GM23338 (cell line): ENCODE measurements around the gene GNA12. TPM values are rescaled to one million over a fixed set of nuclear protein-coding genes. Genes with fewer than 3 reads are reported as not detected.
A peak's percentile ranks its signal among the peaks of the same experiment; 100 is the strongest.

Experiments
- ATAC-seq: fragments of 200-7000 bp; cut with Tn5 transposase; 3 replicates; pipeline ENCODE4 v1.9.1; 2020
- DNase-seq: peaks from one replicate; pipeline ENCODE4 v3.0.0-alpha.2; 2015; ENCODE audit warnings: low spot score
- H2AFZ ChIP-seq: fragments of 200-600 bp; sonication (generic); 2 replicates; pipeline ENCODE4 v1.8.0; 2016; ENCODE audit warnings: antibody characterized with exemption, mild to moderate bottlenecking, moderate library complexity
- H3F3A ChIP-seq: fragments of 200-600 bp; sonication (generic); replicated peaks from 2 replicates; pipeline ENCODE4 v1.8.0; 2017; ENCODE audit warnings: antibody characterized with exemption, mixed run types, low read depth
- H3K27ac ChIP-seq: fragments of 200-600 bp; sonication (generic); 2 replicates; pipeline ENCODE4 v1.6.1; 2016; ENCODE audit warnings: low read depth
- H3K27me3 ChIP-seq: fragments of 200-600 bp; sonication (generic); 2 replicates; pipeline ENCODE4 v1.8.0; 2016; ENCODE audit warnings: mild to moderate bottlenecking, mixed run types, moderate library complexity; ENCODE audit not compliant: insufficient read depth
- H3K36me3 ChIP-seq: fragments of 200-600 bp; sonication (generic); 2 replicates; pipeline ENCODE4 v1.8.0; 2016; ENCODE audit warnings: mild to moderate bottlenecking; ENCODE audit not compliant: insufficient read depth
- H3K4me1 ChIP-seq: fragments of 200-600 bp; sonication (generic); 2 replicates; pipeline ENCODE4 v1.8.0; 2016; ENCODE audit warnings: mild to moderate bottlenecking, moderate library complexity; ENCODE audit not compliant: insufficient read depth
- H3K4me2 ChIP-seq: fragments of 200-600 bp; sonication (generic); 2 replicates; pipeline ENCODE4 v1.7.1; 2017; ENCODE audit warnings: mixed run types
- H3K4me3 ChIP-seq: fragments of 200-600 bp; sonication (generic); 2 replicates; pipeline ENCODE4 v1.6.1; 2016; ENCODE audit warnings: mixed run types
- H3K79me2 ChIP-seq: fragments of 200-600 bp; sonication (generic); replicated peaks from 2 replicates; pipeline ENCODE4 v1.8.0; 2017; ENCODE audit warnings: mild to moderate bottlenecking; ENCODE audit not compliant: insufficient read depth
- H3K9me2 ChIP-seq: fragments of 200-600 bp; sonication (generic); 2 replicates; pipeline ENCODE4 v1.8.0; 2017; ENCODE audit not compliant: insufficient read depth
- H4K20me1 ChIP-seq: fragments of 200-600 bp; sonication (generic); replicated peaks from 2 replicates; pipeline ENCODE4 v1.8.0; 2017; ENCODE audit warnings: mild to moderate bottlenecking; ENCODE audit not compliant: insufficient read depth
- H3K27ac Mint-ChIP-seq: 2 replicates; pipeline ENCODE4 v1.8.0; 2020; ENCODE audit warnings: inconsistent platforms, mild to moderate bottlenecking, moderate library complexity, mixed read lengths
- H3K27me3 Mint-ChIP-seq: 3 replicates; pipeline ENCODE4 v1.8.0; 2022; ENCODE audit warnings: low read depth, mild to moderate bottlenecking, moderate library complexity, mixed read lengths, inconsistent platforms; ENCODE audit not compliant: insufficient read depth, poor library complexity
- H3K36me3 Mint-ChIP-seq: 3 replicates; pipeline ENCODE4 v1.8.0; 2021; ENCODE audit warnings: low read depth, mild to moderate bottlenecking, inconsistent platforms, moderate library complexity, mixed read lengths
- H3K4me1 Mint-ChIP-seq: 3 replicates; pipeline ENCODE4 v1.8.0; 2020; ENCODE audit warnings: mild to moderate bottlenecking, inconsistent platforms, mixed read lengths
- H3K4me3 Mint-ChIP-seq: 3 replicates; pipeline ENCODE4 v1.8.0; 2021; ENCODE audit warnings: moderate library complexity, mild to moderate bottlenecking, inconsistent platforms, mixed read lengths
- H3K9me3 Mint-ChIP-seq: 3 replicates; pipeline ENCODE4 v1.8.0; 2020; ENCODE audit warnings: moderate library complexity, mild to moderate bottlenecking, inconsistent platforms, mixed read lengths
- CREB1 ChIP-seq: fragments of 250-450 bp; sonication (Bioruptor Pico); IDR thresholded peaks from 2 replicates; pipeline ENCODE4 v1.5.0; 2020; ENCODE audit warnings: low read depth, mild to moderate bottlenecking, moderate library complexity
- EZH2 ChIP-seq: fragments of 200-600 bp; sonication (generic); IDR thresholded peaks from one replicate; pipeline ENCODE4 v1.8.0; 2017; ENCODE audit warnings: antibody characterized with exemption, mild to moderate bottlenecking, low read depth; ENCODE audit not compliant: unreplicated experiment
- EZH2phosphoT487 ChIP-seq: fragments of 200-600 bp; sonication (generic); IDR thresholded peaks from one replicate; pipeline ENCODE4 v1.8.1; 2018; ENCODE audit warnings: antibody characterized with exemption; ENCODE audit not compliant: unreplicated experiment
- JUNB ChIP-seq: IDR thresholded peaks from one replicate; pipeline ENCODE4 v1.6.1; 2016; ENCODE audit warnings: antibody characterized with exemption; ENCODE audit not compliant: unreplicated experiment
- NANOG ChIP-seq: IDR thresholded peaks from 2 replicates; pipeline ENCODE4 v1.6.1; 2016; ENCODE audit warnings: antibody characterized with exemption, borderline replicate concordance
- POLR2AphosphoS5 ChIP-seq: IDR thresholded peaks from 2 replicates; pipeline ENCODE4 v1.6.1; 2016; ENCODE audit warnings: antibody characterized with exemption, low read depth
- STAT1 ChIP-seq: IDR thresholded peaks from one replicate; pipeline ENCODE4 v1.6.1; 2016; ENCODE audit warnings: antibody characterized with exemption; ENCODE audit not compliant: unreplicated experiment
- ZNF114 ChIP-seq: fragments of 250-450 bp; sonication (Bioruptor Pico); IDR thresholded peaks from 2 replicates; pipeline ENCODE4 v1.5.0; 2020; ENCODE audit warnings: mild to moderate bottlenecking, moderate library complexity
- ZNF331 ChIP-seq: fragments of 250-450 bp; sonication (Bioruptor Pico); IDR thresholded peaks from 2 replicates; pipeline ENCODE4 v1.5.0; 2020; ENCODE audit warnings: low read depth, mild to moderate bottlenecking, moderate library complexity
- ZNF462 ChIP-seq: fragments of 250-450 bp; sonication (Bioruptor Pico); IDR thresholded peaks from 2 replicates; pipeline ENCODE4 v1.5.0; 2020; ENCODE audit warnings: mild to moderate bottlenecking, moderate library complexity
- polyA plus RNA-seq: library from polyadenylated mRNA; unstranded; fragments of >200 nt; fragmentation: Nextera tagmentation; extraction: Ambion mirVana; gene quantifications from 2 replicates; pipeline ENCODE4 v1.2.1, GENCODE V29; 2016
- total RNA-seq: library from RNA; depleted of rRNA; stranded (reverse); fragments of >200 nt; shearing (Covaris generic); gene quantifications from 2 replicates; pipeline ENCODE4 v1.2.3, GENCODE V29; 2014
- TF ChIP-seq, protein P1 (sequence below): IDR thresholded peaks from 2 replicates; pipeline ENCODE4 v1.6.1; 2016; ENCODE audit warnings: antibody characterized with exemption
- TF ChIP-seq, protein P2 (sequence below): IDR thresholded peaks from one replicate; pipeline ENCODE4 v1.6.1; 2018; ENCODE audit warnings: antibody characterized with exemption; ENCODE audit not compliant: unreplicated experiment
- TF ChIP-seq, protein P3 (sequence below), 2 experiments: fragments of 200-600 bp in 1 of 2; sonication (generic) in 1 of 2; conservative IDR thresholded peaks; 2 replicates each; pipeline versions ENCODE4 v1.5.1 to v1.6.1; 2016 to 2017; ENCODE audit warnings: antibody characterized with exemption in 2 of 2, low read depth in 2 of 2, mild to moderate bottlenecking in 2 of 2, moderate library complexity in 1 of 2

Gene GNA12
- total and polyA plus RNA-seq, 2 experiments from 2014 or later = 24.0 to 87.7 TPM

DNA sequence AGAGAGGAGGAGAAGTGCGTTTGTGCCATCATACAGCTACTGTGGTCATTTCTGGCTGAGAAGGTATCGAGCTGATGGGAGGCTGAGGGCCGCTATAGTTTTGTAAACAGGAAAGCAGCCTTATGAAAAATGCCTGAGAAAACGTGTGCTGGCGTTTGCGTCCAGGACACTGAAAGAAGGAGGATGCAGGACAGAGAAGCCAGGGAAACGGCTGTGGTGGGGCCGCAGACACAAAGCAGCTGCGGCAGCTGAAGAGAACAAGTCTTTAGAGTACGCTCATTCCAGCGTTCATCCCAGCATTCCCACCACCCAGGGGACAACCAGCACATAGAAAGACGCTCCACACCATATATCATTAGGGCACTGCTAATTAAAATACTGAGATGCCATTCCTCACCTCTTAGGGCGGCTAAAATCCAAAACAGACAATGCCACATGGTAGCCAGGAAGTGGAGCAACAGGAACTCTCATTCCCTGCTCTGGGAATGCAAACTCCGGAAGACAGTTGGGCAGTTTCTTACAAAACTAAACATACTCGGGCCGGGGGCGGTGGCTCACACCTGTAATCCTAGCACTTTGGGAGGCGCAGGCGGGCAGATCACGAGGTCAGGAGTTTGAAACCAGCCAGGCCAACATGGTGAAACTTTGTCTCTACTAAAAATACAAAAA is 18.4 kb downstream of the GNA12 start:
- H3K27me3 Mint-ChIP-seq = peaks cover 18% of the 10 kb centered on the region
- no peaks in the 10 kb centered on the region for H3K36me3 ChIP-seq
- DNase-seq (peak; percentile 58), ATAC-seq (no peak)
- H3K4me3 Mint-ChIP-seq = peak overlapping the region; percentile 60
- H3K27me3 ChIP-seq = no peaks in the 10 kb centered on the region
- H3K9me2 ChIP-seq = no peaks in the 10 kb centered on the region
- peaks cover 3% of the 10 kb centered on the region; the same call in 2 of the 3 replicates for H3K9me3 Mint-ChIP-seq
- TF ChIP-seq ZNF331 (no peak), JUNB (no peak), CREB1 (CRISPR knock-in tag) (no peak), NANOG (no peak), POLR2AphosphoS5 (no peak), STAT1 (no peak), EZH2phosphoT487 (no peak), ZNF114 (no peak), ZNF462 (CRISPR knock-in tag) (no peak), EZH2 (no peak)
- TF ChIP-seq, protein P1, sequence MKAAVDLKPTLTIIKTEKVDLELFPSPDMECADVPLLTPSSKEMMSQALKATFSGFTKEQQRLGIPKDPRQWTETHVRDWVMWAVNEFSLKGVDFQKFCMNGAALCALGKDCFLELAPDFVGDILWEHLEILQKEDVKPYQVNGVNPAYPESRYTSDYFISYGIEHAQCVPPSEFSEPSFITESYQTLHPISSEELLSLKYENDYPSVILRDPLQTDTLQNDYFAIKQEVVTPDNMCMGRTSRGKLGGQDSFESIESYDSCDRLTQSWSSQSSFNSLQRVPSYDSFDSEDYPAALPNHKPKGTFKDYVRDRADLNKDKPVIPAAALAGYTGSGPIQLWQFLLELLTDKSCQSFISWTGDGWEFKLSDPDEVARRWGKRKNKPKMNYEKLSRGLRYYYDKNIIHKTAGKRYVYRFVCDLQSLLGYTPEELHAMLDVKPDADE = no peak
- TF ChIP-seq, protein P2, sequence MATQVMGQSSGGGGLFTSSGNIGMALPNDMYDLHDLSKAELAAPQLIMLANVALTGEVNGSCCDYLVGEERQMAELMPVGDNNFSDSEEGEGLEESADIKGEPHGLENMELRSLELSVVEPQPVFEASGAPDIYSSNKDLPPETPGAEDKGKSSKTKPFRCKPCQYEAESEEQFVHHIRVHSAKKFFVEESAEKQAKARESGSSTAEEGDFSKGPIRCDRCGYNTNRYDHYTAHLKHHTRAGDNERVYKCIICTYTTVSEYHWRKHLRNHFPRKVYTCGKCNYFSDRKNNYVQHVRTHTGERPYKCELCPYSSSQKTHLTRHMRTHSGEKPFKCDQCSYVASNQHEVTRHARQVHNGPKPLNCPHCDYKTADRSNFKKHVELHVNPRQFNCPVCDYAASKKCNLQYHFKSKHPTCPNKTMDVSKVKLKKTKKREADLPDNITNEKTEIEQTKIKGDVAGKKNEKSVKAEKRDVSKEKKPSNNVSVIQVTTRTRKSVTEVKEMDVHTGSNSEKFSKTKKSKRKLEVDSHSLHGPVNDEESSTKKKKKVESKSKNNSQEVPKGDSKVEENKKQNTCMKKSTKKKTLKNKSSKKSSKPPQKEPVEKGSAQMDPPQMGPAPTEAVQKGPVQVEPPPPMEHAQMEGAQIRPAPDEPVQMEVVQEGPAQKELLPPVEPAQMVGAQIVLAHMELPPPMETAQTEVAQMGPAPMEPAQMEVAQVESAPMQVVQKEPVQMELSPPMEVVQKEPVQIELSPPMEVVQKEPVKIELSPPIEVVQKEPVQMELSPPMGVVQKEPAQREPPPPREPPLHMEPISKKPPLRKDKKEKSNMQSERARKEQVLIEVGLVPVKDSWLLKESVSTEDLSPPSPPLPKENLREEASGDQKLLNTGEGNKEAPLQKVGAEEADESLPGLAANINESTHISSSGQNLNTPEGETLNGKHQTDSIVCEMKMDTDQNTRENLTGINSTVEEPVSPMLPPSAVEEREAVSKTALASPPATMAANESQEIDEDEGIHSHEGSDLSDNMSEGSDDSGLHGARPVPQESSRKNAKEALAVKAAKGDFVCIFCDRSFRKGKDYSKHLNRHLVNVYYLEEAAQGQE = no peak
- TF ChIP-seq, protein P3, sequence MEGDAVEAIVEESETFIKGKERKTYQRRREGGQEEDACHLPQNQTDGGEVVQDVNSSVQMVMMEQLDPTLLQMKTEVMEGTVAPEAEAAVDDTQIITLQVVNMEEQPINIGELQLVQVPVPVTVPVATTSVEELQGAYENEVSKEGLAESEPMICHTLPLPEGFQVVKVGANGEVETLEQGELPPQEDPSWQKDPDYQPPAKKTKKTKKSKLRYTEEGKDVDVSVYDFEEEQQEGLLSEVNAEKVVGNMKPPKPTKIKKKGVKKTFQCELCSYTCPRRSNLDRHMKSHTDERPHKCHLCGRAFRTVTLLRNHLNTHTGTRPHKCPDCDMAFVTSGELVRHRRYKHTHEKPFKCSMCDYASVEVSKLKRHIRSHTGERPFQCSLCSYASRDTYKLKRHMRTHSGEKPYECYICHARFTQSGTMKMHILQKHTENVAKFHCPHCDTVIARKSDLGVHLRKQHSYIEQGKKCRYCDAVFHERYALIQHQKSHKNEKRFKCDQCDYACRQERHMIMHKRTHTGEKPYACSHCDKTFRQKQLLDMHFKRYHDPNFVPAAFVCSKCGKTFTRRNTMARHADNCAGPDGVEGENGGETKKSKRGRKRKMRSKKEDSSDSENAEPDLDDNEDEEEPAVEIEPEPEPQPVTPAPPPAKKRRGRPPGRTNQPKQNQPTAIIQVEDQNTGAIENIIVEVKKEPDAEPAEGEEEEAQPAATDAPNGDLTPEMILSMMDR (conservative IDR thresholded peaks at IDR 0.05; ENCODE audit: low read depth in 2 of 2) = no peak
- H3K4me1 Mint-ChIP-seq = peaks cover 87% of the 10 kb centered on the region
- H3K27ac ChIP-seq = peak overlapping the region; percentile 98
- H4K20me1 ChIP-seq = no peaks in the 10 kb centered on the region
- H3K4me2 ChIP-seq = peak overlapping the region; percentile 66
- peaks cover 26% of the 10 kb centered on the region; the same call in 2 of the 3 replicates for H3K36me3 Mint-ChIP-seq
- H3F3A ChIP-seq = peaks cover 32% of the 10 kb centered on the region; the same call in 1 of the 2 replicates
- peak overlapping the region; percentile 31 for H3K4me3 ChIP-seq
- peaks cover 84% of the 10 kb centered on the region for H3K4me1 ChIP-seq
- no peak overlapping the region for H2AFZ ChIP-seq
- peaks cover 82% of the 10 kb centered on the region for H3K79me2 ChIP-seq
- H3K27ac Mint-ChIP-seq = peak overlapping the region; percentile 97
